Progenitor cell of endocrine pancreas (in vitro differentiated cells): ENCODE results near the gene BUD13. TPM values are rescaled to one million over a fixed set of nuclear protein-coding genes. Genes with fewer than 3 reads are reported as not detected.
A peak's percentile ranks its signal among the peaks of the same experiment; 100 is the strongest.

ENCODE experiments used
- DNase-seq: peaks from one replicate; pipeline ENCODE4 v3.0.0; 2021; ENCODE audit warnings: low spot score; ENCODE audit not compliant: unreplicated experiment
- H3K27ac Mint-ChIP-seq: 2 replicates; pipeline ENCODE4 v1.8.0; 2021; ENCODE audit warnings: mild to moderate bottlenecking, moderate library complexity, mixed read lengths
- H3K27me3 Mint-ChIP-seq: 2 replicates; pipeline ENCODE4 v1.8.0; 2021; ENCODE audit warnings: mixed read lengths
- H3K36me3 Mint-ChIP-seq: 2 replicates; pipeline ENCODE4 v1.8.0; 2022; ENCODE audit warnings: mixed read lengths; ENCODE audit not compliant: insufficient read depth
- H3K4me1 Mint-ChIP-seq: 2 replicates; pipeline ENCODE4 v1.8.0; 2021; ENCODE audit warnings: low read depth, mixed read lengths
- H3K4me3 Mint-ChIP-seq: 2 replicates; pipeline ENCODE4 v1.8.0; 2021; ENCODE audit warnings: low read depth, mild to moderate bottlenecking, moderate library complexity, mixed read lengths
- H3K9me3 Mint-ChIP-seq: 2 replicates; pipeline ENCODE4 v1.8.0; 2021; ENCODE audit warnings: low read depth, mixed read lengths
- CTCF ChIP-seq: fragments of 200-600 bp; sonication (generic); IDR thresholded peaks from one replicate; pipeline ENCODE4 v1.5.0; 2021; ENCODE audit warnings: antibody characterized with exemption, mild to moderate bottlenecking; ENCODE audit not compliant: unreplicated experiment
- total RNA-seq: library from RNA; stranded (reverse); gene quantifications from 2 replicates; pipeline ENCODE4 v1.2.1, GENCODE V29; 2021

The BUD13 gene
- total RNA-seq, 1 donor from 2014 or later: 26.8 TPM

- Mint-ChIP-seq H3K4me1 (peaks cover 7% of the 10 kb centered on the region), H3K9me3 (no peaks in the 10 kb centered on the region), H3K27me3 (peaks cover 6% of the 10 kb centered on the region), H3K4me3 (no peak overlapping the region), H3K27ac (no peak overlapping the region), H3K36me3 (no peaks in the 10 kb centered on the region)
- TF ChIP-seq CTCF: no peak
- no peak for DNase-seq
Measured at GRCh38 chr11:116813781-116814471, 41.1 kb upstream of the BUD13 start.

GRCh38 chr11:116813170-116813569 is 40.4 kb upstream of the BUD13 start:
- DNase-seq: no peak
- Mint-ChIP-seq H3K4me1 (peaks cover 14% of the 10 kb centered on the region), H3K27ac (no peak overlapping the region), H3K4me3 (no peak overlapping the region), H3K36me3 (no peaks in the 10 kb centered on the region), H3K9me3 (no peaks in the 10 kb centered on the region), H3K27me3 (peaks cover 6% of the 10 kb centered on the region)
- TF ChIP-seq CTCF: no peak

DNA sequence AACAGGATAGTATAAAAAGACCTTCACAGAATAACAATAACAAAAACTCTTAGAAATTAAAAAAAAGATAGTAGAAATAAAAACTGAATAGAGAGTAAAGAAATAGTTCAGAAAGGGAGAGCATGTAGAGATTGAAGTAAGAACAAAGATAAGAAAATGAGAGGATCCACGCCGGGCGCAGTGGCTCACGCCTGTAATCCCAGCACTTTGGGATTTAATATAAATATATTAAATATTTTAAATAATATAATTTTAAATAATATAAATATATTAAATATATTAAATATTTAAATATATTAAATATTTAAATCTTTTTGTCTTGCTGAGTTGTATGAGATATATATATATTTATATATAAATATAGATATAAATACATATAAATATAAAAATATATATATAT is 39.3 kb upstream of the BUD13 start:
- Mint-ChIP-seq H3K36me3 (no peaks in the 10 kb centered on the region), H3K27me3 (peaks cover 6% of the 10 kb centered on the region), H3K4me1 (peaks cover 22% of the 10 kb centered on the region), H3K9me3 (no peaks in the 10 kb centered on the region), H3K4me3 (no peak overlapping the region), H3K27ac (no peak overlapping the region)
- no peak for TF ChIP-seq CTCF
- DNase-seq: no peak

DNA sequence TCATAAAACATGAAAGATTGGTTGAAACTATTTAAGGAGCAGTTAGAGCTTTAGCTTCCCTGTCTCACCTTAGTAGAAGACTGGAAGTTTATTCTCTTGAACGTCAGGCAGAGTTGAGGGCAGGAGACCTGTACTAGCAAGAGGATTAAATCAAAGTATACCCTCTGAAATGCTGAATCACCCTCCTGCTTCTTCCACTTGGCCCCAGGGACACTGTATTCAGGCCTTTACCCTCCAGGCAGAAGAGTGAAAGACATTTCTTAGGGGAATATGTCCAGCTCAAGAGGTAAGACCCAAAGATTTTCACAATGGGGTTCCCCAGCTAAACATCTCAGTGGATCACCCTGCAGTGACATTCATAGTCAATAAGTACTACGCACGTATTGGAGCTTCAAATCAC is 38.4 kb upstream of the BUD13 start:
- peaks cover 6% of the 10 kb centered on the region for H3K27me3 Mint-ChIP-seq
- H3K4me3 Mint-ChIP-seq: no peak overlapping the region
- H3K36me3 Mint-ChIP-seq: no peaks in the 10 kb centered on the region
- H3K4me1 Mint-ChIP-seq: peaks cover 24% of the 10 kb centered on the region
- no peak for DNase-seq
- H3K9me3 Mint-ChIP-seq: no peaks in the 10 kb centered on the region
- no peak overlapping the region for H3K27ac Mint-ChIP-seq
- no peak for TF ChIP-seq CTCF

DNA sequence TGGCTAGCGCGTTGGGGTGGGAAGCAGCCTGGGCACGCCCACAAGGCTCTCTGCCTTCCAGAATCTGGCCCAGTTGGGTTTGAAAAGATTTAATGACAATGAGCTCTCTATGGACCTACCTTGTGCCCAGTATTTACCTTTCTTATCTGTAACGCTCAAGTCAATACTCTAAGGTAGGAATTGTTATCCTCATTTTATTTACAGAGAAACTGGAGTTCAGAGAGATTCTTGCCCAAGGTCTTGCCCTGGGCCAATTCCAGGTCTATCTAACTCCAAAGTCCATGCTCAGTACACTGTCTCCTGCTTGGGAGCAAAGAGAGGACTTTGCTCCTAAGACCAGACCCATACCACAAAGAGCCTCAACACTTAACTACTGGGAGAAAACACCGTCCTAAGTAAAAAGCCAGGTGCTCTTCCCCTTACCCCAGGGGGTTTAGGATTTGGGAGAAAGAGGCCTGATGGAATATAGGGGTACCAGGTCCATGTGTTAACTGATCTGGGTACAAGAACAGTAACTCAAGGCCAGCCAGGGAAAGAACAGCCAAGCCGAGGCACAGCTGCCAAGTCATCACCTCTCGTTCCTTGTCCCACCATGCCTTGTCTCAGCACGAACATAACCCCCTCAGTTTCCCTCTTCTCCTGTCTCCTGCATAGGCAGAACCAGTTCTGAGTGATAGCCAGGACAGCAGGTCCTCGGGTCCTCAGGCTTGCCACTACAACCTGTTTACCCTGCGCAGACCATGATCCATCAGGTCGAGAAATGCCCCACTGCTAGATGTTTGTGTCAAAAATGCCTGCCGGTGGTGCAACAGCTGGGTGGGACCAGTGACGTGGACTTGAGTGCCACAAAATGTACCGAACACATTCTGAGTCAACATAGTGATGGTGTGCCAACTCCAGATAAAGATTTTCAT is 35.7 kb upstream of the BUD13 start:
- Mint-ChIP-seq H3K27me3 (peaks cover 16% of the 10 kb centered on the region), H3K9me3 (no peaks in the 10 kb centered on the region), H3K4me1 (peaks cover 27% of the 10 kb centered on the region), H3K36me3 (no peaks in the 10 kb centered on the region), H3K27ac (no peak overlapping the region), H3K4me3 (peak overlapping the region; percentile 31)
- DNase-seq: no peak
- no peak for TF ChIP-seq CTCF
